ENCODE measurements around the gene SIK3.
A peak's percentile ranks its signal among the peaks of the same experiment; 100 is the strongest.

Gene SIK3

GRCh38 chr11:116932181-116932580, 166.0 kb downstream of the SIK3 start:
- no peak for DNase-seq (ENCODE audit: low read depth in 2 of 2, low spot score in 1 of 2)

- DNase-seq (ENCODE audit: low read depth in 2 of 2, low spot score in 1 of 2): no peak
Observed at GRCh38 chr11:116931206-116931953, 166.8 kb downstream of the SIK3 start.

- DNase-seq (ENCODE audit: low read depth in 2 of 2, low spot score in 1 of 2): no peak
Observed at GRCh38 chr11:116930586-116930985, 167.6 kb downstream of the SIK3 start.

- DNase-seq (ENCODE audit: low read depth in 2 of 2, low spot score in 1 of 2): peak in 1 of 2 donors; percentile 20
Observed at GRCh38 chr11:116930177-116930576, 168.1 kb downstream of the SIK3 start.

GRCh38 chr11:116929414-116930090, 168.7 kb downstream of the SIK3 start:
- DNase-seq (ENCODE audit: low read depth in 2 of 2, low spot score in 1 of 2): no peak

GRCh38 chr11:116928845-116929244, 169.4 kb downstream of the SIK3 start:
- no peak for DNase-seq (ENCODE audit: low read depth in 2 of 2, low spot score in 1 of 2)

GRCh38 chr11:116928102-116928777, 170.0 kb downstream of the SIK3 start:
- no peak for DNase-seq (ENCODE audit: low read depth in 2 of 2, low spot score in 1 of 2)

- peak in 1 of 2 donors; percentile 23 for DNase-seq (ENCODE audit: low read depth in 2 of 2, low spot score in 1 of 2)
Observed at GRCh38 chr11:116927163-116927974, 170.9 kb downstream of the SIK3 start.

- no peak for DNase-seq (ENCODE audit: low read depth in 2 of 2, low spot score in 1 of 2)
Observed at GRCh38 chr11:116925050-116925449, 173.2 kb downstream of the SIK3 start.

GRCh38 chr11:116918925-116919655, 179.1 kb downstream of the SIK3 start:
- no peak for DNase-seq (ENCODE audit: low read depth in 2 of 2, low spot score in 1 of 2)

- DNase-seq (ENCODE audit: low read depth in 2 of 2, low spot score in 1 of 2): no peak
Observed at GRCh38 chr11:116917632-116918031, 180.6 kb downstream of the SIK3 start.

- DNase-seq (ENCODE audit: low read depth in 2 of 2, low spot score in 1 of 2): no peak
Observed at GRCh38 chr11:116916886-116917285, 181.3 kb downstream of the SIK3 start.

GRCh38 chr11:116916052-116916451, 182.2 kb downstream of the SIK3 start:
- no peak for DNase-seq (ENCODE audit: low read depth in 2 of 2, low spot score in 1 of 2)

GRCh38 chr11:116913000-116913399, 185.2 kb downstream of the SIK3 start:
- DNase-seq (ENCODE audit: low read depth in 2 of 2, low spot score in 1 of 2): no peak

- DNase-seq (ENCODE audit: low read depth in 2 of 2, low spot score in 1 of 2): no peak
Observed at GRCh38 chr11:116911976-116912734, 186.1 kb downstream of the SIK3 start.

GRCh38 chr11:116910847-116911246, 187.4 kb downstream of the SIK3 start:
- no peak for DNase-seq (ENCODE audit: low read depth in 2 of 2, low spot score in 1 of 2)

GRCh38 chr11:116910378-116910777, 187.8 kb downstream of the SIK3 start:
- DNase-seq (ENCODE audit: low read depth in 2 of 2, low spot score in 1 of 2): no peak

GRCh38 chr11:116909245-116909644, 189.0 kb downstream of the SIK3 start:
- DNase-seq (ENCODE audit: low read depth in 2 of 2, low spot score in 1 of 2): no peak

GRCh38 chr11:116906479-116906878, 191.7 kb downstream of the SIK3 start:
- DNase-seq (ENCODE audit: low read depth in 2 of 2, low spot score in 1 of 2): no peak

- no peak for DNase-seq (ENCODE audit: low read depth in 2 of 2, low spot score in 1 of 2)
Observed at GRCh38 chr11:116903090-116903489, 195.1 kb downstream of the SIK3 start.
